ENCODE measurements around the gene CBX1. TPM values are rescaled to one million over a fixed set of nuclear protein-coding genes. Genes with fewer than 3 reads are reported as not detected.
A peak's percentile ranks its signal among the peaks of the same experiment; 100 is the strongest.

The CBX1 gene
- total and polyA plus RNA-seq, 2 of the 8 experiments (the other 6 are each of a cell fraction or from before 2014, with no cell fraction given): 38.7 to 173 TPM

- no peak overlapping the region for H3K18ac ChIP-seq (ENCODE audit: extremely low read depth, low read length)
- no peaks in the 10 kb centered on the region for H3K9me3 ChIP-seq (ENCODE audit: insufficient read depth in 2 of 2, low read depth in 1 of 2, low read length in 1 of 2)
- peak overlapping the region; percentile 12 for H4K91ac ChIP-seq (replicated peaks; ENCODE audit: insufficient read length, low read length)
- 5% methylated on average over 52 of the region's 54 CpGs; no CpG with 5 or more reads in 1 of the 2 experiments for WGBS, 2 experiments (ENCODE audit: extremely low coverage in 1 of 2, insufficient coverage in 1 of 2, insufficient read length in 1 of 2, insufficient replicate concordance in 2 of 2, low coverage in 1 of 2, low lambda C conversion rate in 2 of 2, missing lambda C conversion rate in 1 of 2)
- no peak overlapping the region for H2BK15ac ChIP-seq (ENCODE audit: low read length)
- H3K79me2 ChIP-seq (ENCODE audit: control insufficient read depth in 1 of 2, insufficient read depth in 2 of 2, low read length in 2 of 2): no peaks in the 10 kb centered on the region
- peaks cover 18% of the 10 kb centered on the region for H3K23me2 ChIP-seq (ENCODE audit: low read depth, low read length)
- H3K79me1 ChIP-seq (ENCODE audit: low read depth, low read length): no peaks in the 10 kb centered on the region
- H3K4ac ChIP-seq (replicated peaks; ENCODE audit: insufficient read length, low read depth, low read length): no peak overlapping the region
- peak in 1 of 2 experiments; percentile 66 for DNase-seq (ENCODE audit: low read depth in 1 of 2, low spot score in 2 of 2)
- H3K4me1 ChIP-seq (replicated peaks in 1 of 4; ENCODE audit: control insufficient read depth in 3 of 4, insufficient read depth in 4 of 4, low read length in 3 of 4): peaks cover 0 to 21% (median 11%) of the 10 kb centered on the region in 4 experiments; a peak in 5 of 7 replicates
- H3K27me3 ChIP-seq (replicated peaks in 1 of 4; ENCODE audit: control insufficient read depth in 3 of 4, extremely low read depth in 1 of 4, insufficient read depth in 3 of 4, low read length in 3 of 4): peaks cover 2 to 23% (median 17%) of the 10 kb centered on the region in 4 experiments
- H3K27ac ChIP-seq (ENCODE audit: low read depth, low read length): no peak overlapping the region
- ChIA-PET POLR2A (ENCODE audit: partially characterized antibody) (interaction anchor here (0.9 to 28.1 kb wide), 4 partner anchors 11 to 69 kb away, joined by 4 to 1227 read pairs (median 7); partner anchors contain the start of gene NFE2L1), CTCF (ENCODE audit: partially characterized antibody) (interaction anchor here (0.7 to 8.9 kb wide), 24 partner anchors 11 to 598 kb away, joined by 3 to 181 read pairs (median 5); partner anchors contain the start of genes NFE2L1 and SNX11)
- peak overlapping the region; percentile 23 to 65 (median 44) for H3K4me3 ChIP-seq (ENCODE audit: extremely low read depth in 1 of 4, insufficient read depth in 2 of 4, low read depth in 3 of 4, low read length in 4 of 4)
- H2BK20ac ChIP-seq (ENCODE audit: low read length): no peak overlapping the region
- no peak overlapping the region for H4K8ac ChIP-seq (ENCODE audit: extremely low read depth, insufficient read depth, low read length)
- no peak overlapping the region for H2BK5ac ChIP-seq (ENCODE audit: low read depth, low read length)
- no peak overlapping the region for H3K14ac ChIP-seq (ENCODE audit: insufficient read length)
- H2AK5ac ChIP-seq (ENCODE audit: low read depth, low read length): no peak overlapping the region
- no peak overlapping the region for H2BK12ac ChIP-seq (ENCODE audit: low read depth, low read length)
- no peak overlapping the region for H2AFZ ChIP-seq (ENCODE audit: low read length)
- peak overlapping the region; percentile 42 to 86 for H3K4me2 ChIP-seq (ENCODE audit: insufficient read depth in 1 of 2, low read depth in 2 of 2, low read length in 2 of 2)
- no peak overlapping the region for H3K9ac ChIP-seq (replicated peaks in 1 of 4; ENCODE audit: extremely low read depth in 1 of 4, low read depth in 3 of 4, low read length in 3 of 4)
- no peaks in the 10 kb centered on the region for H3K36me3 ChIP-seq (ENCODE audit: control insufficient read depth in 2 of 4, insufficient read depth in 4 of 4, low read length in 3 of 4)
- H4K20me1 ChIP-seq (replicated peaks in 1 of 2; ENCODE audit: control insufficient read depth in 1 of 2, insufficient read depth in 2 of 2, low read length in 2 of 2): no peaks in the 10 kb centered on the region
- no peak overlapping the region for H3K56ac ChIP-seq (replicated peaks; ENCODE audit: insufficient read length, low read depth, low read length)
- H3K23ac ChIP-seq (ENCODE audit: insufficient read length): no peak overlapping the region
- H2BK120ac ChIP-seq (replicated peaks; ENCODE audit: low read depth, low read length): no peak overlapping the region
- H4K5ac ChIP-seq (ENCODE audit: insufficient read length, low read depth, low read length): no peak overlapping the region
- FAIRE-seq: no peak
- TF ChIP-seq E2F6 (IDR thresholded peaks at IDR 0.05) (no peak), CEBPB (IDR thresholded peaks at IDR 0.05; ENCODE audit: low read depth, low read length) (no peak), TEAD4 (IDR thresholded peaks at IDR 0.05; ENCODE audit: low read depth, low read length) (0 out of 2 replicates have a peak, but pooled peaks have one; percentile 3), CREB1 (IDR thresholded peaks at IDR 0.05) (0 out of 2 replicates have a peak, but pooled peaks have one; percentile 39), MAX (IDR thresholded peaks at IDR 0.05) (no peak), RNF2 (IDR thresholded peaks at IDR 0.05; ENCODE audit: borderline replicate concordance, low read depth, low read length, missing control alignments, poor library complexity, severe bottlenecking) (no peak), RFX5 (IDR thresholded peaks at IDR 0.05; ENCODE audit: borderline replicate concordance, low read depth, low read length) (no peak), EZH2 (IDR thresholded peaks at IDR 0.05; ENCODE audit: low read depth, low read length, severe bottlenecking) (peak; percentile 72), KDM4A (IDR thresholded peaks at IDR 0.05; ENCODE audit: low read depth, low read length, severe bottlenecking) (no peak), KDM1A (IDR thresholded peaks at IDR 0.05; ENCODE audit: borderline replicate concordance, low read length) (peak; percentile 97)
Measured at GRCh38 chr17:48024149-48025039, 76.9 kb downstream of the CBX1 start.
